ENCODE results near the gene NUDT15.

The NUDT15 gene

DNA sequence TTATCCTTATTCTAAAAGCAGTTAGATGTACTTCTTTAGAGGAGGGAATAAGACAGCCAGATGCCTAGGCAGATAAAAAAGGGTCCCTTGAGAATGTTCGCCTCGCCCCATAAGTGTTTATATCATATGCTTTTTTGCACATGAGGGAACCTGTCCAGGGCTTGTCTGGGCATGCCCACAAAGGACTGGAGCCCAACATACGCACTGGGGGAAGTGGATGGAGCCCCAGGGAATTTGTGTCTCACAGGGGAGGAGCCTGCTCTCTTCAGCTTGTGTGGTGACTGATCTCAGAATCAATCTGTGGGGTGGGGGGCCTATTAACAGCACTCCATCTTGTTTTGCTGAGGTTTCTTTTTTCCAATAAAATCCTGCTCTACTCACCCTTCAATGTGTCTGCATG is 34.8 kb downstream of the NUDT15 start:
- Histone ChIP-seq H3K4me3 (ENCODE audit: low read length) (no peak overlapping the region), H3K9me3 (ENCODE audit: control insufficient read depth, low read length) (peaks cover 49% of the 10 kb centered on the region), H3K36me3 (ENCODE audit: control insufficient read depth, insufficient read depth, low read length, severe bottlenecking) (peaks cover 97% of the 10 kb centered on the region), H3K9ac (ENCODE audit: low read length) (no peak overlapping the region), H3K4me1 (ENCODE audit: control insufficient read depth, insufficient read depth, low read length) (no peaks in the 10 kb centered on the region), H3K27me3 (replicated peaks; ENCODE audit: control insufficient read depth, insufficient read depth, low read length) (no peaks in the 10 kb centered on the region)
- DNase-seq (ENCODE audit: low read depth), result no peak

DNA sequence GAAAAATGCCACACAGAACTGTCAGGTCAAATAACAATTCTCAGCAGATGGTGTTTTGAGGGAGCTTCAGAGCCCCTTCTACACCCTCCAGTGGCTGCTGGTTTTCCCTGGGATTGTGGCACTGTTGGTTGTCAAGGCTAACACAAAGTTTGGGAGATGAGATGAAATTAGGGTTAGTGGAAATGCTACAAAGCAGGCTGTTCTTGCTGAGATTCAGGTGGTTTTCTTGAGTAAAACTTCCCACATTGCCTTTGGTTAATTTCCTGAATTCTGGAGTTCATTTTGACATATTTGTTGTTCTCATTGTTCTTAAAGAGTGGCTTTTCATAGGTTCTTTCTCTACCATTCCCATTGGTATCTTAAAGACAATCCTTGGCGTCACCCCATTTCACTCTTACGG is 35.3 kb downstream of the NUDT15 start:
- no peaks in the 10 kb centered on the region for H3K27me3 ChIP-seq (replicated peaks; ENCODE audit: control insufficient read depth, insufficient read depth, low read length)
- no peaks in the 10 kb centered on the region for H3K4me1 ChIP-seq (ENCODE audit: control insufficient read depth, insufficient read depth, low read length)
- H3K9me3 ChIP-seq (ENCODE audit: control insufficient read depth, low read length), result peaks cover 45% of the 10 kb centered on the region
- no peak for DNase-seq (ENCODE audit: low read depth)
- H3K4me3 ChIP-seq (ENCODE audit: low read length), result no peak overlapping the region
- H3K36me3 ChIP-seq (ENCODE audit: control insufficient read depth, insufficient read depth, low read length, severe bottlenecking), result peaks cover 96% of the 10 kb centered on the region
- H3K9ac ChIP-seq (ENCODE audit: low read length), result no peak overlapping the region

DNA sequence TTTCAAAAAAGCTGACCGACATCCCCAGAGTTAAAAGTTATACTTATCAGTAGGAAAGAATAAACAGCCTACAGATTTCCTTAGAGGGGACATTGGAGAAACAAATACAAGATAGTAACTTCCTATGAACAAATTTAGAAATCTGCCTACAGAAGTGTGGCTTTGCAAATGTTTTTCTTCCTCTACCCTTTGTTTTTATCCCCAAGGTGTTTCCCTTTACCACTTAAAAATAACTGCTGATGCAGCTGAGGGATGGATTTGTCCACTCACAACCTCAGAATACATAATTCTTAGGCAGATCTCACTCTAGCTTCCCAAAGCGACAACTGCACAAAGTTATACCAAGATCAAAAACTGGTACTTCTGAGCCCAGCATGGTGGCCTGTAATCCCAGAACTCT is 36.5 kb downstream of the NUDT15 start:
- no peak for DNase-seq (ENCODE audit: low read depth)
- peaks cover 33% of the 10 kb centered on the region for H3K9me3 ChIP-seq (ENCODE audit: control insufficient read depth, low read length)
- no peaks in the 10 kb centered on the region for H3K27me3 ChIP-seq (replicated peaks; ENCODE audit: control insufficient read depth, insufficient read depth, low read length)
- H3K4me3 ChIP-seq (ENCODE audit: low read length), result no peak overlapping the region
- H3K4me1 ChIP-seq (ENCODE audit: control insufficient read depth, insufficient read depth, low read length), result no peaks in the 10 kb centered on the region
- H3K36me3 ChIP-seq (ENCODE audit: control insufficient read depth, insufficient read depth, low read length, severe bottlenecking), result peaks cover 96% of the 10 kb centered on the region
- H3K9ac ChIP-seq (ENCODE audit: low read length), result no peak overlapping the region

DNA sequence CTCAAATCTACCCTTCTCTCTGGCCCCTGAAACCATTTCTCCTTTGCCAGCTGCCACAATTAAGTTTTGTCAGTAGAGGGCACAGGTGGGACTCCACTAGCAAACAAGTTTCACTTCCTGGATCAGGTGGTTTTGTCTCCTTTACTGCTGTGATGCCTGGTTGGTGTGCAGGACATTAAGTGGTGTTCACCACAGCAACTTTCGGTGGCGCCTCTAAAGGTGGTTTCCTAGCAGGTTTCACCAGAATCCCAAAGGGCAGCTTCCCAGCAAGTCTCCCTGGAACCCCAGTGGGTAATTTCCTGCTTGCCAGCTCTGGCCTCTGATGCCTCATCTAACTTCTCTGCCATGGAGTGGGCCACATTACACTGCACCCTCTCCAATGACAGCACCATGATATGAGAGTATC is 40.7 kb downstream of the NUDT15 start:
- H3K4me1 ChIP-seq (ENCODE audit: control insufficient read depth, insufficient read depth, low read length), result no peaks in the 10 kb centered on the region
- no peaks in the 10 kb centered on the region for H3K9me3 ChIP-seq (ENCODE audit: control insufficient read depth, low read length)
- no peaks in the 10 kb centered on the region for H3K27me3 ChIP-seq (replicated peaks; ENCODE audit: control insufficient read depth, insufficient read depth, low read length)
- peaks cover 92% of the 10 kb centered on the region for H3K36me3 ChIP-seq (ENCODE audit: control insufficient read depth, insufficient read depth, low read length, severe bottlenecking)
- H3K9ac ChIP-seq (ENCODE audit: low read length), result no peak overlapping the region
- no peak for DNase-seq (ENCODE audit: low read depth)
- no peak overlapping the region for H3K4me3 ChIP-seq (ENCODE audit: low read length)

GRCh38 chr13:48081739-48082138 is 44.2 kb downstream of the NUDT15 start:
- H3K4me1 ChIP-seq (ENCODE audit: control insufficient read depth, insufficient read depth, low read length), result no peaks in the 10 kb centered on the region
- H3K9ac ChIP-seq (ENCODE audit: low read length), result no peak overlapping the region
- no peak overlapping the region for H3K4me3 ChIP-seq (ENCODE audit: low read length)
- H3K27me3 ChIP-seq (replicated peaks; ENCODE audit: control insufficient read depth, insufficient read depth, low read length), result no peaks in the 10 kb centered on the region
- no peak for DNase-seq (ENCODE audit: low read depth)
- peaks cover 89% of the 10 kb centered on the region for H3K36me3 ChIP-seq (ENCODE audit: control insufficient read depth, insufficient read depth, low read length, severe bottlenecking)
- no peaks in the 10 kb centered on the region for H3K9me3 ChIP-seq (ENCODE audit: control insufficient read depth, low read length)

DNA sequence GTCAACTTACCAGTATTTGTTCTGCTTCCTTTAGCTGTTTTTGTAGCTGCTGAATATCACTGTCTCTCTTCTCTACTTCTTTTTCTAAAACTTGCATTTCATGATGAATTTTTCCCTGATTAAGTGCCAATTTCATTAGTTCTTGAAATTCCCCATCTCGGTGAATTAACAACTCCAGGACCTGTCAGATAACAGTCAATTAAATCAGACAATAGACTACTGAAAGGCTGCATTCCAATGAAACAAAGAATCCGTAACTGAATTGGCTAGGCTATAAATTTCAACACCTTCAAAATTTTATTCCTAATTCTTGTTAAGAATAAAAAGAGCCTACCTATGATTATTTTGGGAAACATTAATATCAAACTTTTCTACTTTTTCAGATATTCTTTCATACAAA is 48.7 kb downstream of the NUDT15 start:
- H3K27me3 ChIP-seq (replicated peaks; ENCODE audit: control insufficient read depth, insufficient read depth, low read length), result no peaks in the 10 kb centered on the region
- H3K4me3 ChIP-seq (ENCODE audit: low read length), result no peak overlapping the region
- peaks cover 4% of the 10 kb centered on the region for H3K4me1 ChIP-seq (ENCODE audit: control insufficient read depth, insufficient read depth, low read length)
- no peak overlapping the region for H3K9ac ChIP-seq (ENCODE audit: low read length)
- no peak for DNase-seq (ENCODE audit: low read depth)
- no peaks in the 10 kb centered on the region for H3K9me3 ChIP-seq (ENCODE audit: control insufficient read depth, low read length)
- peaks cover 47% of the 10 kb centered on the region for H3K36me3 ChIP-seq (ENCODE audit: control insufficient read depth, insufficient read depth, low read length, severe bottlenecking)

DNA sequence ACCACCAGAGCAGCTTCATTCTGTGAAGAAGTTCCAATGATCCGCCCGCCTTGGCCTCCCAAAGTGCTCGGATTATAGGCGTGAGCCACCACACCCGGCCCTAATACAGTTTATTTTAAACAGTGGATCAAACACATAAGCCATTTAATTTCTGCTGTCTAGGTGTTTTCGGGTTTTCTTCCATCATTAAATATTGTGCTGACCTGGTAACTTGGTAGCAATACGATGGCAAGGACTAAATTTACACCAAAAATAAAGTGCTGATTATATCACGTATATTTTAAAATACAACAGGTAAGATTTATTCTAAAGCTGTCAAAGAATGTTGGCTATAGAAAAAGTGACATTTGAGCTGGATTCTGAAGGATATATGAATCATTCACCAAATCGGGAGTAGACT is 56.1 kb downstream of the NUDT15 start:
- H3K27me3 ChIP-seq (replicated peaks; ENCODE audit: control insufficient read depth, insufficient read depth, low read length), result no peaks in the 10 kb centered on the region
- H3K9me3 ChIP-seq (ENCODE audit: control insufficient read depth, low read length), result no peaks in the 10 kb centered on the region
- DNase-seq (ENCODE audit: low read depth), result no peak
- peaks cover 19% of the 10 kb centered on the region for H3K4me1 ChIP-seq (ENCODE audit: control insufficient read depth, insufficient read depth, low read length)
- H3K9ac ChIP-seq (ENCODE audit: low read length), result peak overlapping the region; percentile 99
- peak overlapping the region; percentile 99 for H3K4me3 ChIP-seq (ENCODE audit: low read length)
- no peaks in the 10 kb centered on the region for H3K36me3 ChIP-seq (ENCODE audit: control insufficient read depth, insufficient read depth, low read length, severe bottlenecking)

- peak overlapping the region; percentile 99 for H3K9ac ChIP-seq (ENCODE audit: low read length)
- H3K4me3 ChIP-seq (ENCODE audit: low read length), result peak overlapping the region; percentile 99
- H3K9me3 ChIP-seq (ENCODE audit: control insufficient read depth, low read length), result no peaks in the 10 kb centered on the region
- peak; percentile 54 for DNase-seq (ENCODE audit: low read depth)
- no peaks in the 10 kb centered on the region for H3K27me3 ChIP-seq (replicated peaks; ENCODE audit: control insufficient read depth, insufficient read depth, low read length)
- H3K4me1 ChIP-seq (ENCODE audit: control insufficient read depth, insufficient read depth, low read length), result peaks cover 19% of the 10 kb centered on the region
- no peaks in the 10 kb centered on the region for H3K36me3 ChIP-seq (ENCODE audit: control insufficient read depth, insufficient read depth, low read length, severe bottlenecking)
Observed at GRCh38 chr13:48094404-48094780, 56.9 kb downstream of the NUDT15 start.

DNA sequence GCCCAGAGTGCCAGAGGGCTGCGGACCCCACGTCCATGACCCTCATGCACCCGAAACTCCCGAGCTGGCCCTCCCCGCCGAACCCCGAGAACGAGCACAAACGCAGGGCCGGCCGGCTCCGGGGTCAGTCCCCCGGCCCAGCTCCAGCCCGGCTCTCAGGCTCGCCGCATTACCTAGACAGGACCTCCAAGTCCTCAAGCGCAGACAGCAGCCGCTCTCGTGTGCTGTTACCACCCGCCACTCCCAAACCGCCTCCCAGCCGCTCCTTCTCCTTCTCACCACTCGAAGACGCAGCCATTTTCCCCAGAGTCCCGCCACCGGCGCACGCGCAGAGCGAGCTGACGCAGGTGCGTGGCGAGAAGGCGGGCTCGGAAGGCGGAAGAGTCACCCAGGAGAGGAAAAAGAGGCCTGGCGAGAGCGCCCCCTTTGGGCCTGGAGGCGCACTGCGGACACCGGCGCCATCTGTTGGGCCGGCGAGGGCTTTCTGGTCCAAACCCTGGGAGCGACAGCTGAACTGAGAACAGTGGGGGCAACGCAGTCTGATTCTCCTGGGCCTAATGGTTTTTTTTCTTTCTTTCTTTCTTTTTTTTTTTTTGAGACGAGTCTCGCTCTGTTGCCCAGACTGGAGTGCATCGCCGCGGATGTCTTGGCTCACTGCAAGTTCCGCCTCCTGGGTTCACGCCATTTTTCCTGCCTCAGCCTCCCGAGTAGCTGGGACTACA is 57.4 kb downstream of the NUDT15 start, which contains the start of gene MED4:
Gene MED4, minus strand, starts transcription at position 324 of the 722 bp plus-strand sequence. Its CDS starts 26 bp downstream, at position 298.
- Histone ChIP-seq H3K9ac (ENCODE audit: low read length) (peak within 1 kb of the TSS; percentile 99), H3K27me3 (replicated peaks; ENCODE audit: control insufficient read depth, insufficient read depth, low read length) (no peaks in the 10 kb centered on the region), H3K36me3 (ENCODE audit: control insufficient read depth, insufficient read depth, low read length, severe bottlenecking) (no peaks in the 10 kb centered on the region), H3K4me1 (ENCODE audit: control insufficient read depth, insufficient read depth, low read length) (peaks cover 19% of the 10 kb centered on the region), H3K4me3 (ENCODE audit: low read length) (peak within 1 kb of the TSS; percentile 99), H3K9me3 (ENCODE audit: control insufficient read depth, low read length) (no peaks in the 10 kb centered on the region)
- peak; percentile 98 for DNase-seq (ENCODE audit: low read depth)

DNA sequence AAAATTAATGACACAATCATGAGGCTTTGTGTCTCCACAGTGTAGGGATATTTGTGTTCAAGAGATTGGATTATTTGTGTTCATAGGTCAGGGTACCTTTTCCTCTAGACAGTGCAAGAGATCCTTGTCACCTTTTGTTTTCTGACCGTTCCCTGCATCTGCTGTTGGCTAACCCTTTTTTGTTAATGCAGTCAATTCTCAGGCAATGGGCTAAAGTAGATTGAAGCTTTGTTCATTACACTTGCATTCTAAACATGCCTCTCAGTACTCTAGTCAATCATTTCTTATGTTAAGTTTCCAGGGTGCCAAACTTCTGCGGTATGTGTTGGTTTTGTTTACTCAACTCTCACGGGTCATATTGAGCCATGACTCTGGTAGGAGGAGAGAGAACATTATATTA is 59.1 kb downstream of the NUDT15 start:
- H3K4me1 ChIP-seq (ENCODE audit: control insufficient read depth, insufficient read depth, low read length), result peaks cover 16% of the 10 kb centered on the region
- H3K27me3 ChIP-seq (replicated peaks; ENCODE audit: control insufficient read depth, insufficient read depth, low read length), result no peaks in the 10 kb centered on the region
- no peak overlapping the region for H3K4me3 ChIP-seq (ENCODE audit: low read length)
- no peaks in the 10 kb centered on the region for H3K9me3 ChIP-seq (ENCODE audit: control insufficient read depth, low read length)
- DNase-seq (ENCODE audit: low read depth), result no peak
- no peak overlapping the region for H3K9ac ChIP-seq (ENCODE audit: low read length)
- H3K36me3 ChIP-seq (ENCODE audit: control insufficient read depth, insufficient read depth, low read length, severe bottlenecking), result no peaks in the 10 kb centered on the region
